ENCODE results near the gene C11orf98.
"Not testable (repeated sequence)": the region's sequence is repeated elsewhere in the genome, so short reads cannot be mapped to it uniquely, and the experiment has no call there.

The C11orf98 gene

DNA sequence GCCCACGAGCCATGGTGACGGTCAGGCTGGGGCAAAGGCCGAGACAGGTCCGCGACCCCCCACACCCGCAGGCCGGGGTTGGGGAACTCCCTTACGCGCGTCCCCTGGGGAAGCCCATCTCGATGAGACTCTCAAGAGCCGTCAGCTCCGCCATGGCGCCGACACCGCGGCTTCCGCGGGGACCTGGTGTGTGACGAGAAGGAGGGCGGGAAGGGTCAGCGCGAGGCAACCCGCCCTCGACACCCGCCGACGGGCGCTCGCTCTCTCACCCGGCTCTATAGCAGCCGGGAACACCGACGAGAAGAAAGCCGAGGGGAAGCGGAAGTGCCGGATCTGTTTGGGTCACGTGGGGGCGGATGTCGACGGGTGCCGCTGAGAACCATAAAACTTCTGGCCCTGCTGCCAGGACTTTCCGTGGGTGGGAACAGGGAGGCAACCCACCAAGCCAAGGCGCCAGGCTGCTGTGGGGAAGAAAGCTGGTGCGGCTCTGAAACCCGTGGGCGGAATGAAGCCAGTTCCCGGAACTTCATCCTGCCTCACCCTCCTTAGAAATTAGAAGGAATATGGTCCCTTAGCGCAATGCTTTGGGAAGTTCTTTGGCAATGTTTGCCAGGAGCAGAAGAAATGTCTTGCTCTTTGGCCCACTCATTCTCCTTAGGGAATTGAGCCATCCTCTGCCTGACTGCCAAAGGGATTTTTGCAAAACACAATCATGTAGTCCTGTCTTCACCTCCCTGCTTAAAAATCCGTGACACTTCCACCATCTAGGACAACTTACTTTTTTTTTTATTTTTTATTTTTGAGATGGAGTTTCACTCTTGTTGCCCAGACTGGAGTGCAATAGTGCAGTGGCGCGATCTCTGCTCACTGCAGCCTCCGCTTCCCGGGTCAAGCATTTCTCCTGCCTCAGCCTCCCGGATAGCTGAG, 14.0 kb upstream of the C11orf98 start, which contains the start of gene UBXN1:
Gene UBXN1 (minus strand): TSS at position 304 of the 927 bp plus-strand sequence. CDS start 150 bp downstream, at position 154.
- peak; percentile 87 for DNase-seq
- TF ChIP-seq, protein P1, sequence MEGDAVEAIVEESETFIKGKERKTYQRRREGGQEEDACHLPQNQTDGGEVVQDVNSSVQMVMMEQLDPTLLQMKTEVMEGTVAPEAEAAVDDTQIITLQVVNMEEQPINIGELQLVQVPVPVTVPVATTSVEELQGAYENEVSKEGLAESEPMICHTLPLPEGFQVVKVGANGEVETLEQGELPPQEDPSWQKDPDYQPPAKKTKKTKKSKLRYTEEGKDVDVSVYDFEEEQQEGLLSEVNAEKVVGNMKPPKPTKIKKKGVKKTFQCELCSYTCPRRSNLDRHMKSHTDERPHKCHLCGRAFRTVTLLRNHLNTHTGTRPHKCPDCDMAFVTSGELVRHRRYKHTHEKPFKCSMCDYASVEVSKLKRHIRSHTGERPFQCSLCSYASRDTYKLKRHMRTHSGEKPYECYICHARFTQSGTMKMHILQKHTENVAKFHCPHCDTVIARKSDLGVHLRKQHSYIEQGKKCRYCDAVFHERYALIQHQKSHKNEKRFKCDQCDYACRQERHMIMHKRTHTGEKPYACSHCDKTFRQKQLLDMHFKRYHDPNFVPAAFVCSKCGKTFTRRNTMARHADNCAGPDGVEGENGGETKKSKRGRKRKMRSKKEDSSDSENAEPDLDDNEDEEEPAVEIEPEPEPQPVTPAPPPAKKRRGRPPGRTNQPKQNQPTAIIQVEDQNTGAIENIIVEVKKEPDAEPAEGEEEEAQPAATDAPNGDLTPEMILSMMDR (IDR thresholded peaks at IDR 0.05; ENCODE audit: low read depth, low read length) = no peak
- H3K27me3 ChIP-seq (ENCODE audit: insufficient read depth, low read depth, severe bottlenecking) = no peaks in the 10 kb centered on the region
- H3K9me3 ChIP-seq (ENCODE audit: severe bottlenecking) = no peaks in the 10 kb centered on the region
- H3K4me3 ChIP-seq (ENCODE audit: low read depth, low read length) = peak within 1 kb of the TSS; percentile 88
- H3K27ac ChIP-seq = peak within 1 kb of the TSS; percentile 85
- H3K36me3 ChIP-seq = peaks cover 40% of the 10 kb centered on the region

DNA sequence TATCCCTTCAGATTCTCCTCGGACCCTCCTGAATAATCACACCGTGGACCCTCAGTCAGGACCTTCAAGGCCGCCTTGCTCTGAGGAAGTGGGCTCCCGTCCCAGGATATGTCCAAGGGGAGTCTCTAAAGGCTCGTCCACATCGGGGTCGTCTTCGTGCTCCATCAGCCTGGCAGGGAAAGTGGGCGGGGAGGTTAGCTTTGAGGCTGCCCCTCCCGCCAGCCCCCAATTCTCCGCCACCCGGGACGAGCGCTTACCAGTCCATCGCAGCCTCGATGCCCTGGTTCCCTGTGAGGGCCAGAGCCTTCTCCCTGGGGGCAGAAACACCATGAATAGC, 13.4 kb upstream of the C11orf98 start:
- H3K27me3 ChIP-seq (ENCODE audit: insufficient read depth, low read depth, severe bottlenecking) = no peaks in the 10 kb centered on the region
- no peak for DNase-seq
- peaks cover 46% of the 10 kb centered on the region for H3K36me3 ChIP-seq
- no peaks in the 10 kb centered on the region for H3K9me3 ChIP-seq (ENCODE audit: severe bottlenecking)
- TF ChIP-seq, protein P1 (IDR thresholded peaks at IDR 0.05; ENCODE audit: low read depth, low read length) = no peak
- H3K27ac ChIP-seq = peak overlapping the region; percentile 85
- H3K4me3 ChIP-seq (ENCODE audit: low read depth, low read length) = peak overlapping the region; percentile 88

DNA sequence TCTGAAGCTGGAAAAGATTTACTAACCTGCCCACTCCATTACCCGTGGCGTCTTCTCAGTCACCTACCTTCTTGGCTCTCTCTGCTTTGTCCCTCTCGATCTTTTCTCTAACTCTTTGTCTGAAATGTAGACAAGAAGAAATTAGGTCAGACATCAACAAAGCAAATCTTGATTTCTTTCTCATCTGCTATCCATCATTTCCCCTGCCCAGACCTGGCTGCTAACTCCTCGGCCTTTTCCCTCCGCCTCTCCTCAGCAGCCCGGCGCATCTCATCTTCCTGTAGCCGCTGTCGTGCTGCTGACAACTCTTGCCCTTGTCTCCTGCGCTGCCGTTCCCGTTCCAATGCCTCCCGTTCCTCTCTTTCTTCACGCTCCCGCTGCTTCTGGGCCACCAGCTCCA, 12.7 kb upstream of the C11orf98 start:
- no peak overlapping the region for H3K27ac ChIP-seq
- H3K36me3 ChIP-seq = peaks cover 53% of the 10 kb centered on the region
- TF ChIP-seq, protein P1 (IDR thresholded peaks at IDR 0.05; ENCODE audit: low read depth, low read length) = no peak
- no peaks in the 10 kb centered on the region for H3K9me3 ChIP-seq (ENCODE audit: severe bottlenecking)
- no peak for DNase-seq
- H3K4me3 ChIP-seq (ENCODE audit: low read depth, low read length) = no peak overlapping the region
- no peaks in the 10 kb centered on the region for H3K27me3 ChIP-seq (ENCODE audit: insufficient read depth, low read depth, severe bottlenecking)

DNA sequence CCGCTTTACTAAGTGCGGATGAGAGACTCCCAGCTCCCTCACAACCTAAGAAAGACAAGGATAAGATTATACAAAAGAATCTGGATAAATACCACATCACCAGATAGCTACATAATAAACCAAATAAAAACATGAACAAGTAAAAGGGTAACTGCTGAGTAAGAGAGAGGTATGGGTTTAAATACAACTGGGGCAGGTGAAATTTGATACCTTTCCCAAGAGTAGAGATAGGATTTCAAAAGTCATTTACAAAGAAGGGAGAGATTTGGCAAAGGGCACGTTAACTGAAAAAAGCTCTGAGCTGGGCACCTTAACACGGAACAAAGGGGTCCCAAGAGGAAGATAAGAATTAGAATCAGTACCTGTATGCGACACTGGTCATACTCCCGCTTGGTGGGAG, 12.1 kb upstream of the C11orf98 start:
- Histone ChIP-seq H3K4me3 (ENCODE audit: low read depth, low read length) (no peak overlapping the region), H3K27ac (peak overlapping the region; percentile 39; the same call in 1 of the 2 replicates), H3K36me3 (peaks cover 56% of the 10 kb centered on the region), H3K27me3 (ENCODE audit: insufficient read depth, low read depth, severe bottlenecking) (no peaks in the 10 kb centered on the region), H3K9me3 (ENCODE audit: severe bottlenecking) (no peaks in the 10 kb centered on the region)
- TF ChIP-seq, protein P1 (IDR thresholded peaks at IDR 0.05; ENCODE audit: low read depth, low read length) = no peak
- DNase-seq = no peak

DNA sequence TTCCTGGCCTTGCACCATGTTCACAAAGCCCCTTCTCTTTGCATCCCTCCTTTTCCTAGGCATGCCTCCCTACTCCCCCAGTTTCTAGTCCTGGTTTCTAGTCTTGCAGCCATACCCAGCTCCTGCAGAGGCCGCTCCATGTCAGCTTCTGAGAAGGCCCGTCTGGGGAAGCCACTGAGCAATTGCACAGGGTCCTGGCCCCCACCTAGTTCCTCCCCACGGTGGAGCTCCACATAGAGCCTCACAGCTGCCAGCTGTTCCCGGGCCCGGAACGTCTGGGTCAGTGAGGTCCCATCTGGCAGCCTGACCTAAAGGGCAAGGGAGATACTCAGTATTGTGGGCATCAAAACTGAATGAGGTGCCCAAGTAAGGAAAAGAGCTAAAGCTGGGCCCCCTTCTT, 11.7 kb upstream of the C11orf98 start:
- peaks cover 58% of the 10 kb centered on the region for H3K36me3 ChIP-seq
- no peak for DNase-seq
- TF ChIP-seq, protein P1 (IDR thresholded peaks at IDR 0.05; ENCODE audit: low read depth, low read length) = peak; percentile 19; the same call in 1 of the 2 replicates
- peak overlapping the region; percentile 39; the same call in 1 of the 2 replicates for H3K27ac ChIP-seq
- no peaks in the 10 kb centered on the region for H3K9me3 ChIP-seq (ENCODE audit: severe bottlenecking)
- no peaks in the 10 kb centered on the region for H3K27me3 ChIP-seq (ENCODE audit: insufficient read depth, low read depth, severe bottlenecking)
- H3K4me3 ChIP-seq (ENCODE audit: low read depth, low read length) = no peak overlapping the region

DNA sequence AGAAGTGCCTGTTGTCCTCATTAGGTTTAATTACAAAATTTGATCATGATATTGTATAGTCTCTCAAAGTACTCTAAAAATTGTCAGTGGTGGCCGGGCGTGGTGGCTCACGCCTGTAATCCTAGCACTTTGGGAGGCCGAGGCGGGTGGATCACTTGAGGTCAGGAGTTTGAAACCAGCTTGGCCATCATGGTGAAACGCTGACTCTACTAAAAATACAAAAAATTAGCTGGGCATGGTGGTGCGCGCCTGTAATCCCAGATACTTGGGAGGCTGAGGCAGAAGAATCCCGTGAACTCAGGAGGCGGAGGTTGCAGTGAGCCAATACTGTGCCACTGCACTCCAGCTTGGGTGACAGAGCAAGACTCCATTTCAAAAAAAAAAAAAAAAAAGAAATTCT, 10.4 kb upstream of the C11orf98 start:
- H3K27me3 ChIP-seq (ENCODE audit: insufficient read depth, low read depth, severe bottlenecking) = not testable (repeated sequence)
- H3K36me3 ChIP-seq = peaks cover 61% of the 10 kb centered on the region

More for the DNA sequence above, 10.4 kb upstream of the C11orf98 start:
- DNase-seq; H3K4me3 ChIP-seq (ENCODE audit: low read depth, low read length); H3K9me3 ChIP-seq (ENCODE audit: severe bottlenecking); H3K27ac ChIP-seq: not testable (repeated sequence)
